Liver (tissue), 9 donors: ENCODE measurements around the gene LILRA5. TPM values are rescaled to one million over a fixed set of nuclear protein-coding genes. Genes with fewer than 3 reads are reported as not detected.

Experiments used
- DNase-seq: peaks from one replicate; pipeline ENCODE4 v3.0.0-alpha.2; 2017; ENCODE audit warnings: low spot score
- H3K27ac ChIP-seq, 2 donors: one replicate each; pipeline ENCODE4 v1.7.0; 2013; ENCODE audit warnings: inconsistent platforms in 2 of 2, low read length in 2 of 2, control low read depth in 1 of 2, low read depth in 1 of 2, mild to moderate bottlenecking in 1 of 2
- H3K27me3 ChIP-seq, 4 donors: one replicate each; pipeline versions ENCODE4 v1.6.1 to v1.7.0; 2013; ENCODE audit warnings: low read length in 3 of 4, inconsistent platforms in 1 of 4, mild to moderate bottlenecking in 1 of 4, moderate library complexity in 1 of 4; ENCODE audit not compliant: control insufficient read depth in 4 of 4, insufficient read depth in 4 of 4
- H3K36me3 ChIP-seq, 4 donors: one replicate each; pipeline versions ENCODE4 v1.6.1 to v1.7.0; 2013; ENCODE audit warnings: low read length in 3 of 4, mild to moderate bottlenecking in 3 of 4, low read depth in 1 of 4, moderate library complexity in 1 of 4; ENCODE audit not compliant: control insufficient read depth in 4 of 4, insufficient read depth in 3 of 4
- H3K4me1 ChIP-seq, 4 donors: one replicate each; pipeline versions ENCODE4 v1.6.1 to v1.7.0; 2013; ENCODE audit warnings: low read length in 3 of 4, mild to moderate bottlenecking in 3 of 4, moderate library complexity in 1 of 4; ENCODE audit not compliant: control insufficient read depth in 4 of 4, insufficient read depth in 4 of 4
- H3K4me3 ChIP-seq, 3 donors: one replicate each; pipeline versions ENCODE4 v1.6.1 to v1.7.0; 2013; ENCODE audit warnings: low read length in 3 of 3, control low read depth in 1 of 3, low read depth in 1 of 3, mild to moderate bottlenecking in 1 of 3
- H3K9ac ChIP-seq, 2 donors: one replicate each; pipeline ENCODE4 v1.7.0; 2013; ENCODE audit warnings: low read length in 2 of 2, mild to moderate bottlenecking in 2 of 2, moderate library complexity in 2 of 2, control low read depth in 1 of 2, low read depth in 1 of 2
- H3K9me3 ChIP-seq, 4 donors: one replicate each; pipeline versions ENCODE4 v1.6.1 to v1.7.0; 2013; ENCODE audit warnings: low read length in 3 of 4; ENCODE audit not compliant: control insufficient read depth in 4 of 4
- ATF3 ChIP-seq: IDR thresholded peaks from 2 replicates; pipeline ENCODE4 v1.6.1; 2016; ENCODE audit warnings: antibody characterized with exemption
- FOXA1 ChIP-seq: IDR thresholded peaks from 2 replicates; pipeline ENCODE4 v1.6.1; 2016; ENCODE audit warnings: antibody characterized with exemption
- GABPA ChIP-seq, 2 donors: IDR thresholded peaks in 1 of 2; conservative IDR thresholded peaks in 1 of 2; 2 replicates each; pipeline ENCODE4 v1.6.1; 2016; ENCODE audit warnings: antibody characterized with exemption in 2 of 2, mild to moderate bottlenecking in 1 of 2, moderate library complexity in 1 of 2
- HNF4A ChIP-seq, 2 donors: conservative IDR thresholded peaks; 2 replicates each; pipeline ENCODE4 v1.6.1; 2016; ENCODE audit warnings: antibody characterized with exemption in 2 of 2, mild to moderate bottlenecking in 2 of 2
- MAX ChIP-seq: IDR thresholded peaks from 2 replicates; pipeline ENCODE4 v1.6.1; 2016; ENCODE audit warnings: antibody characterized with exemption
- RAD21 ChIP-seq, 2 donors: IDR thresholded peaks; 2 replicates each; pipeline ENCODE4 v1.6.1; 2016; ENCODE audit warnings: antibody characterized with exemption in 2 of 2, mild to moderate bottlenecking in 2 of 2
- RXRA ChIP-seq, 2 donors: IDR thresholded peaks; 2 replicates each; pipeline ENCODE4 v1.6.1; 2017 to 2018; ENCODE audit warnings: antibody characterized with exemption in 2 of 2, mild to moderate bottlenecking in 1 of 2
- SP1 ChIP-seq: IDR thresholded peaks from 2 replicates; pipeline ENCODE4 v1.6.1; 2018; ENCODE audit warnings: antibody characterized with exemption, mild to moderate bottlenecking
- TAF1 ChIP-seq: conservative IDR thresholded peaks from 2 replicates; pipeline ENCODE4 v1.6.1; 2016; ENCODE audit warnings: antibody characterized with exemption, mild to moderate bottlenecking
- YY1 ChIP-seq: IDR thresholded peaks from 2 replicates; pipeline ENCODE4 v1.6.1; 2016; ENCODE audit warnings: antibody characterized with exemption, mild to moderate bottlenecking
- WGBS: extraction: QIAGEN DNeasy Blood & Tissue Kit; methylation state at CpG from one replicate; pipeline ENCODE4 v1.1.7; 2013; 5-methylcytosine and 5-hydroxymethylcytosine counted together
- polyA plus RNA-seq, 2 donors: library from polyadenylated mRNA; stranded (reverse) in 1 of 2; unstranded in 1 of 2; fragments of 200-250 nt in 1 of 2; fragments of >200 nt in 1 of 2; fragmentation: Nextera tagmentation in 1 of 2; extraction: Ambion mirVana in 1 of 2; gene quantifications; one replicate each; pipeline versions ENCODE4 v1.2.1 to v1.2.3, GENCODE V29; 2013 to 2015
- total RNA-seq, 2 donors: library from RNA; depleted of rRNA; stranded (reverse); fragments of >200 nt; gene quantifications; one replicate each; pipeline ENCODE4 v1.2.3, GENCODE V29; 2014
- TF ChIP-seq, protein P1 (sequence below): IDR thresholded peaks from 2 replicates; pipeline ENCODE4 v1.6.1; 2016; ENCODE audit warnings: antibody characterized with exemption, mild to moderate bottlenecking
- TF ChIP-seq, protein P2 (sequence below): fragments of 150-350 bp; IDR thresholded peaks from 2 replicates; pipeline ENCODE4 v1.5.1; 2017; ENCODE audit warnings: improper control_type of control experiment, low read depth, low read length; ENCODE audit not compliant: missing input control
- donor health status: healthy.
- donor health status: healthy.
- donor health status: healthy.
- donor health status: healthy.
- donor health status: healthy.

Gene LILRA5
- total and polyA plus RNA-seq, 4 donors: 0.58 to 8.7 (median 4.6) TPM

DNA sequence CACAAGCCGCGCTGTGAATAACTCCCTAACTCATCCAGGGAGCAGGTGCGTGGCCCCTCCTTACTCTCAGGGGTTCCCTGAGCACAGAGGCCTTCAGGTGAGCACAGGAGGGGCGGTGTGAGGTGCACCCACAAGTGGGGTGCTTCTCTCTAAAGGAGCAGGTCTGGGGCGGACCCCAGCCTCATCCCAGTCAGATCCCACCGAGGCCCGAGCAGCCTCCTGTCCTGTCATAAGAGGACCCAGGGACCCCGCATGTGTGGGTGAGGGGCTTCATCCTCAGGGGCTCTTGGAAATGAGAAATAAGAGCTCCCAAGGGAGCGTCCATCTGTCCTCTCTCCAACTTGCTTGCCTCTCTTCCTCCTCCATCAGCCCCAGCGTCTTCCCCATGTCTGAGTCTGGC, 3.0 kb upstream of the LILRA5 start:
- peaks cover 0 to 2% (median 0%) of the 10 kb centered on the region in 4 donors for H3K9me3 ChIP-seq
- no peak overlapping the region for H3K9ac ChIP-seq
- TF ChIP-seq MAX (no peak), ATF3 (no peak), GABPA (IDR thresholded peaks at IDR 0.05 in 1 of 2, conservative IDR thresholded peaks at IDR 0.05 in 1 of 2) (no peak), RXRA (IDR thresholded peaks at IDR 0.05) (no peak)
- TF ChIP-seq, protein P1, sequence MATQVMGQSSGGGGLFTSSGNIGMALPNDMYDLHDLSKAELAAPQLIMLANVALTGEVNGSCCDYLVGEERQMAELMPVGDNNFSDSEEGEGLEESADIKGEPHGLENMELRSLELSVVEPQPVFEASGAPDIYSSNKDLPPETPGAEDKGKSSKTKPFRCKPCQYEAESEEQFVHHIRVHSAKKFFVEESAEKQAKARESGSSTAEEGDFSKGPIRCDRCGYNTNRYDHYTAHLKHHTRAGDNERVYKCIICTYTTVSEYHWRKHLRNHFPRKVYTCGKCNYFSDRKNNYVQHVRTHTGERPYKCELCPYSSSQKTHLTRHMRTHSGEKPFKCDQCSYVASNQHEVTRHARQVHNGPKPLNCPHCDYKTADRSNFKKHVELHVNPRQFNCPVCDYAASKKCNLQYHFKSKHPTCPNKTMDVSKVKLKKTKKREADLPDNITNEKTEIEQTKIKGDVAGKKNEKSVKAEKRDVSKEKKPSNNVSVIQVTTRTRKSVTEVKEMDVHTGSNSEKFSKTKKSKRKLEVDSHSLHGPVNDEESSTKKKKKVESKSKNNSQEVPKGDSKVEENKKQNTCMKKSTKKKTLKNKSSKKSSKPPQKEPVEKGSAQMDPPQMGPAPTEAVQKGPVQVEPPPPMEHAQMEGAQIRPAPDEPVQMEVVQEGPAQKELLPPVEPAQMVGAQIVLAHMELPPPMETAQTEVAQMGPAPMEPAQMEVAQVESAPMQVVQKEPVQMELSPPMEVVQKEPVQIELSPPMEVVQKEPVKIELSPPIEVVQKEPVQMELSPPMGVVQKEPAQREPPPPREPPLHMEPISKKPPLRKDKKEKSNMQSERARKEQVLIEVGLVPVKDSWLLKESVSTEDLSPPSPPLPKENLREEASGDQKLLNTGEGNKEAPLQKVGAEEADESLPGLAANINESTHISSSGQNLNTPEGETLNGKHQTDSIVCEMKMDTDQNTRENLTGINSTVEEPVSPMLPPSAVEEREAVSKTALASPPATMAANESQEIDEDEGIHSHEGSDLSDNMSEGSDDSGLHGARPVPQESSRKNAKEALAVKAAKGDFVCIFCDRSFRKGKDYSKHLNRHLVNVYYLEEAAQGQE: no peak
- H3K27me3 ChIP-seq: peaks cover 0 to 3% (median 1%) of the 10 kb centered on the region in 4 donors
- 79% methylated on average over 10 of the region's 10 CpGs for WGBS
- peak overlapping the region in 1 of 2 donors; percentile 64 for H3K27ac ChIP-seq
- no peak for DNase-seq
- H3K4me1 ChIP-seq: no peaks in the 10 kb centered on the region
- no peaks in the 10 kb centered on the region for H3K36me3 ChIP-seq
- H3K4me3 ChIP-seq: no peak overlapping the region

DNA sequence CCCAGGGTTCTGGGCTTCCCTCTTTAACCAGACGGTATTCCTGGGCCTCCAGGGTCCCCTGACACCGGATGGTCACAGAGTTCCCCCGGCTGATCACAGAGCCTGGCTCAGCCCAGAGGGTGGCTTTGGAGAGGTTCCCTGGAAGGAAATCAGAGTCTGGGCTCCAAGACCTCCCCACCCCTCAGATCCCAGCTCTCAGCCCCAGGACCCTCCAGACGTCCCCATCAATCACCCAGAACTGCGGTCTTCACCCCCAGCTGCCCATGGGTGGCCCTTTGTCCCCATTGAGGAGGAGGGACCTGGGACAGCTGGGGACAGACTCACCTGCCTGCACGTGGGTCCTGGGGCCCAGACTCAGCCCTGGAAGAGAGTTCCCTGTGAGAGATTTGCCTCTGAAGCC, 955 bp downstream of the LILRA5 start:
- no peak overlapping the region for H3K27ac ChIP-seq
- DNase-seq: no peak
- peaks cover 0 to 3% (median 1%) of the 10 kb centered on the region in 4 donors for H3K27me3 ChIP-seq
- peaks cover 0 to 2% (median 0%) of the 10 kb centered on the region in 4 donors for H3K9me3 ChIP-seq
- no peaks in the 10 kb centered on the region for H3K4me1 ChIP-seq
- no peaks in the 10 kb centered on the region for H3K36me3 ChIP-seq
- TF ChIP-seq, protein P1: no peak
- no peak for TF ChIP-seq YY1
- TF ChIP-seq, protein P2, sequence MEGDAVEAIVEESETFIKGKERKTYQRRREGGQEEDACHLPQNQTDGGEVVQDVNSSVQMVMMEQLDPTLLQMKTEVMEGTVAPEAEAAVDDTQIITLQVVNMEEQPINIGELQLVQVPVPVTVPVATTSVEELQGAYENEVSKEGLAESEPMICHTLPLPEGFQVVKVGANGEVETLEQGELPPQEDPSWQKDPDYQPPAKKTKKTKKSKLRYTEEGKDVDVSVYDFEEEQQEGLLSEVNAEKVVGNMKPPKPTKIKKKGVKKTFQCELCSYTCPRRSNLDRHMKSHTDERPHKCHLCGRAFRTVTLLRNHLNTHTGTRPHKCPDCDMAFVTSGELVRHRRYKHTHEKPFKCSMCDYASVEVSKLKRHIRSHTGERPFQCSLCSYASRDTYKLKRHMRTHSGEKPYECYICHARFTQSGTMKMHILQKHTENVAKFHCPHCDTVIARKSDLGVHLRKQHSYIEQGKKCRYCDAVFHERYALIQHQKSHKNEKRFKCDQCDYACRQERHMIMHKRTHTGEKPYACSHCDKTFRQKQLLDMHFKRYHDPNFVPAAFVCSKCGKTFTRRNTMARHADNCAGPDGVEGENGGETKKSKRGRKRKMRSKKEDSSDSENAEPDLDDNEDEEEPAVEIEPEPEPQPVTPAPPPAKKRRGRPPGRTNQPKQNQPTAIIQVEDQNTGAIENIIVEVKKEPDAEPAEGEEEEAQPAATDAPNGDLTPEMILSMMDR: no peak
- no peak for TF ChIP-seq RAD21 (IDR thresholded peaks at IDR 0.05)
- TF ChIP-seq MAX: no peak
- no peak for TF ChIP-seq TAF1
- no peak for TF ChIP-seq SP1
- no peak for TF ChIP-seq FOXA1
- no peak for TF ChIP-seq GABPA (IDR thresholded peaks at IDR 0.05 in 1 of 2, conservative IDR thresholded peaks at IDR 0.05 in 1 of 2)
- no peak for TF ChIP-seq HNF4A (conservative IDR thresholded peaks at IDR 0.05)
- 63% methylated on average over 6 of the region's 6 CpGs for WGBS
- no peak overlapping the region for H3K9ac ChIP-seq
- no peak overlapping the region for H3K4me3 ChIP-seq
